Activated T-cell treated with anti-CD3 and anti-CD28 coated beads for 1 hour (primary cell): ENCODE measurements around the gene DNM2.

Source experiments
- DNase-seq: peaks from one replicate; pipeline ENCODE4 v3.0.0-alpha.2; 2020; ENCODE audit warnings: low read depth

The DNM2 gene

DNA sequence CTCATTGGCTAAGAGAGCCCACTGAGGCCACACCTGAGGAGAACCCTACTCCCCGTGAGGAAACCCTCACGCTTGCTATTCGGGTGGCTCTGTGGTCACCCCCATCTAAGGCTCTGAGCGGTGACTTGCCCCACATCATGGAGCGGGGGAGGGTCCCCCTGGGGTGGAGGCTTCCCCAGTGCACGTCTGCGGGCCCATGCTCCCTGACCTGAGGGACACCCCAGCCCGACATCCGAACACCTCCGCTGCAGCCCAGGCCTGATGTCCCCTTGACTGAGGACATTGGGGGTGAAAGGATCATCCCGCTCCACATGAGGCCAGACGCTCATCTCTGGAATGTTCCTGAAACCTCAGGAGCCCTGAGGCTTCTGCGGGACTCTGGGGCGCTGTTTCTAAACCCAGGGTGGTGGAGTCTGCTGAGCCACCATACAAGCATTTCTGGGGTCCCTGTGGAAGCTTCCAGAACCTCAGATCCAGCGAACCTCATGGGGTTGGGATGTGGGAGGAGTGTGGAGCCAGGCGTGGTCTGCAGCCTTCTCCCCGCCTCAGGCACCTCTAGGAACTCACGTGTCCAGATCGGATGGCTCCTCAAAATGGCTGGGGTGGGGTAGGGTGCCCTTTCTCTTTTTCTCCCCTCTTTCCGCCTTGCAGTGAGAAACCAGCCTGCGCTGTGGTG, 98.2 kb downstream of the DNM2 start:
- DNase-seq, result no peak

DNA sequence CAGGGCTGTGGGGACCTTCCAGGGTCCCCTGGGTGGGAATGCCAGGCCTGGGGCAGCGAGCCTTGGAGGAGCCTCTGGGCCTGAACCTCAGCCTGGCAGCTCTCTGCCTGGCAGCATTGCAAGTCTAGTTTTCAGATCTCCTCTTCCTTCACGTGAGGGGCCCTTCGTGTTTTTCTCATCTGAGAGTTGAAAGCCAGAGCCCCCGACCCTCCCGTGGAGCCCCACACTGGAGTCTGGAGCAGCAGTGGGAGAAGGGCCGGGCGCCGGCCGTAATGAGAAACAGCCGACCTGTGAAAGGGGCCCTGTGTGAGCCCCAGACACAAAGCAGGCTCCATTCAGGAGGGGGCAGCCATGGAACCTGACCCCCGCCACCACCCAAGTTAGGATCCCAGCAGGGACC, 98.8 kb downstream of the DNM2 start:
- DNase-seq, result no peak

DNA sequence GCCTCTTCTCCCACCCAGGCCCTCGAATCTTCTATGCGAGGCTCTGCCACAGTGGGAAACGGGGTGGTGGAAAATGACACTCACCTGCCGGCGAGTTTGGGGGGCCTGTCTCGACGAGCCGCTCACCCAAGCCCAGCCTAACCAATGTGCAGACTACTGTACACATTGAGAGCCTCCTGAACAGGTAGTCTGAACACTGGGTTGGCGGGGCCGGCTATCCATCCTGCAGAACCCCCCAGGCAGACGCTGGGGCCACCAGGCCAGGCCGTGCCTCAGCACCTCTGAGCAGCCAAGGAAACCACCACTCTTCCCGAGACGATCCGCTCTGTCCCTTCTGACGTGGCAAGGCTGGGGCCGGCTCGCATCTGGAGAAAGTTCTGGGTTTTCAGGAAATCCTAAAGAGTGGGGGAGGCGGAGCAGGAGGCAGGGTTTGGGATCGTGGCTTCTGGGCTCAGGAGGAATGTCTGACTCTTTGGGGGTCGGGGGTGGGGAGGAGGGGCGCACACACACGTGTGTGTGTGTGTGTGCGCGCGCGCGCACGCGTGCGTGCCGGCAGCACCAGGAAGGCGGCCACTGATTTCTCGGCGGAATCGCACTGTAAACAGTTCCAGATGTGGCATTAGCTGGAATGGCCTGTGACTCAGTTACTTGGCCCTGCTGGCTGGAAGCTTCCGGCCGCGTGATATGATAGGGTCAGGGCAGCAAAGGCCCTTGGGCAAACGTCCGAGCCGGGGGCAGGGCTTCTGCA, 99.6 kb downstream of the DNM2 start:
- DNase-seq, result no peak

DNA sequence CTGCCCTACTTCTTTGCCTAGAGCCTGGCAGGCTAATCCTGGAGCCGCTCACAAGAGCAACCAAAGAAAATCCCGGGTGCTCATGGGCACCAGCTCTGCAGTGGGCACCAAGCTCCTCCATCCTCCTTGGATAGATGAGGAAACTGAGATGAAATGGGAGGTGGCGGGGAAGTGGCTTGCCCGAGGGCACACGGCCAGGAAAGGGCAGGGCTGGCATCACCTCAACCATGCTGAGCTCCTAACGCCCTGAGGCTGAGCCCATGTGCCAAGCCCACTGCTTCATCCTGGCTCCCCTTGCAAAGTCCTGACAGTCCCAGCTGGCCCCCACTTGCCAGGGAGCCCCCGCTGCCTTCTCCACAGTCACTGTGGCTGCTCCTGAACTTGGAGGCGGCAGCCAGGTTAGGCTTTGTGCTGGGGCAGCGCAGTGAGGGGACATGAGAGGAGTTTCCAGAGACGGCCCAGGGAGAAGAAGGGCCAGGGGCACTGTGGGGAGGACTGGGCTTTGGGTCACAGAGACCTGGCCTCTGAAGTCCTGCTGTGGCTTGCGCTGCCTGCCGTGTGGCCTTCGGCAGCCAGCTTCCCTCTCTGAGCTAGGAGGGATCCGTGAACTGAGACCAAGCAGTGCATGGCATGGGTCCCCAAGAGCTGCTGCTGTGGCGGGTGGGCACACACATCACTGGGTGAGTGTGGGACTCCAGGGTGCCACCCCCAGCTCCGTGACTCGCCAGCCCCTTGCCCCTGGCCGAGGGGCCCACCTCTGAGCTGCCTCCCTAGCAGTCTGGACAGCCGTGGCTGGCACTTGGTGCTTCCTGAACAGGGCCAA, 100.6 kb downstream of the DNM2 start:
- DNase-seq, result no peak

DNA sequence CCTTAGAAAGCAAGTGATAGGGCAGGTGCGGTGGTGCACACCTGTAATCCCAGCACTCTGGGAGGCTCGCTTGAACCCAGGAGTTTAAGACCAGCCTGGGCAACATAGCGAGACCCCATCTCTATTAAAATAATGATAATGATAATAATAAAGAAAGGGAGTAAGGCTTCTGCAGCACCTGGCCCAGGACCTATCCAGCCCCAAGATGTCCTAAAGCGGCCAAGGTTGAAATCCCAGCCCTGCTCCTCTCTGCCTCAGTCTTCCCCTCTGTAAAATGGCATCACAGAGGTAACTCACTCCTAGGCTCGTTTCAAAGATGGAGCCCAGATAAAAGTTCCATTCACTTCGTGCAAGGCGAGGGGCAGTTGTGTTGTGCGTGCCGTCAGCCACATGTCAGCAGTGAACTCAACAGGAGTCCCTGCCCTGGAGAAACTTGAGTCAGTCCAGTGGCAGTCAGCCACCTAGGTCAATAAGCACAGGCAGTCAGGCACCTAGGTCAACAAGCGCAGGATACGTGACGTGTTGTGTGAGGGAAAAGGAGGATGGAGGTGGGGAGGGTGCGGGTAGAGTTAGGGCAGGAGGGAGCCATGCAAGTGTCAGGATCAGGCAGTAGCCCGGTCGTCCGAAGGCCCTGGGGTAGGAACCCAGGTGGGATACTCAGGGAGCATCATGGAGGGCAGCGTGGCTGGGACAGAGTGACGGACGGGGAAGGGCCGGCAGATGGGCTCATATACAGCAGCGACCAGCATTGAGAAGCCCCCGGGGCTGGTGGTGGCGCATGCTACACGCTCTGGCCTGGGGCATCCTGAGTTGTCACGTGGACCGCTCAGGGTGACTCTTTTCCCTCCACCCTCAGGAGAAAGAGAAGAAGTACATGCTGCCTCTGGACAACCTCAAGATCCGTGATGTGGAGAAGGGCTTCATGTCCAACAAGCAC, 101.5 kb downstream of the DNM2 start:
- no peak for DNase-seq

DNA sequence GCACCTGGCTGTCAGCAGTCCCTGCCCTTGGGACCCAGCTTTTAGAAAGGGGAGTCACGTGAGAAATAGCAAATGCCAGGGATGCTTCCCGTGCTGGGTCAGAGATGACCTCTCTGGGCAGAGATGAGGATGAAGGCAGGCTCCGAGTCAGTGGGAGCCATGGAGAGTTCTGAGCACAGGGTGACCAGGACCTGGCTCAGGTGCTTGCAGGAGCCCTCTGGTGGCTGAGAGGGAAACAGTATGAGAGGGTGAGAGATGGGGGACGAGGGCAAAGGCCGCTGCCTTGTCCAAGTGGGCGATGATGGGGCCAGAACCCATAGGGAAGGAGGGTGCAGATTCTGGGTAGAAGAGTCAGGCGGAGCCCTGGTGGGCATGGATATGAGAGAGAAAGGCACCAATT, 102.3 kb downstream of the DNM2 start:
- no peak for DNase-seq

DNA sequence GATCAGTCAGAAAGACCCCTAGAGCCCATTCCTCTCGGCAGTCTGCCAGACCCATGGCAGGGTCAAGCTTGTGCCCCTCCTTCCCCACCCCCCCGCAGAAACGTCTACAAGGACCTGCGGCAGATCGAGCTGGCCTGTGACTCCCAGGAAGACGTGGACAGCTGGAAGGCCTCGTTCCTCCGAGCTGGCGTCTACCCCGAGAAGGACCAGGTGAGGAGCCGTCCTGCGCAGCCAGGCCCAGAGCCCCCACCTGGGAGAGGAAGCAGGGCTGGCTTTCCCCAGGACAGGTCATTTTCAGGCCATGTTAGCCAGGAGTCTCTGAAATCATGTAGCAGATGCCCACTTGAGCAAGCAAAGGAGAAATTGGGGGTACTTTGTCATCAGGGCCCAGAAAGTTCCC, 105.8 kb downstream of the DNM2 start:
- DNase-seq, result no peak

DNA sequence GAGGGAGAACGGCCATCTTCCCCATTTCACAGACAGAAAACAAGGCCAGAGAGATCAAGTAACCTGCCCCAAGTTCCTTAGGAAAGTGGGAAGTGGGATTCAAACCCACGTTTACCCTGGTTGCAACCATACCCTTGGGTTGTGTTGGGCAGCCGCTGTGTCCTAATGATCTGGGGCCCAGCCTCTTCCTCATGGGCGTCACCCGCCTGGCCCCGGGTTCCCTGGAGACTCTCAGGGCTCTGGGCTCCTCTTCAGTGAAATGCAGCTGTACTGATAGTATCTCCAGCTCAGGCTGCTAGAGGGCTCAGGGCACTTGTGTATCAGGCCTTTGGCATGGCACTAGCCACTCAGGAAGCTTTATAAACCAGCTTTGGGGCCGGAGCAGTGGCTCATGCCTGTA, 108.4 kb downstream of the DNM2 start:
- DNase-seq, result no peak

DNA sequence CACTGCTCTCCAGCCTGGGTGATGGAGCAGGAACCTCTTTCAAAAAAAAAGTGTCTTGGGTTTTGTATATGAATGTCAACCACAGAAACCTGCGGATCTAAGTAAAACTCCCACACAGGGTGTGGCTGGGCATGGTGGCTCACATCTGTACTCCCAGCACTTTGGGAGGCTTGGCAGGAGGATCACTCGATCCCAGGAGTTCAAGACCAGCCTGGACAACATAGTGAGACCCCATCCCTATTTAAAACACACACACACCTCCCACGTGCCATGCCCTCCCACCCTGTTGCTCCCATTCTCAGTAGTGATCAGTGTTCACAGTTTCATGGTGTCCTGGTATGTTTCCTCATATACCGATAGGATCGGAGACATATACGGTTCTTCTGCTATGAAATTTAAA, 109.0 kb downstream of the DNM2 start:
- DNase-seq, result no peak

DNA sequence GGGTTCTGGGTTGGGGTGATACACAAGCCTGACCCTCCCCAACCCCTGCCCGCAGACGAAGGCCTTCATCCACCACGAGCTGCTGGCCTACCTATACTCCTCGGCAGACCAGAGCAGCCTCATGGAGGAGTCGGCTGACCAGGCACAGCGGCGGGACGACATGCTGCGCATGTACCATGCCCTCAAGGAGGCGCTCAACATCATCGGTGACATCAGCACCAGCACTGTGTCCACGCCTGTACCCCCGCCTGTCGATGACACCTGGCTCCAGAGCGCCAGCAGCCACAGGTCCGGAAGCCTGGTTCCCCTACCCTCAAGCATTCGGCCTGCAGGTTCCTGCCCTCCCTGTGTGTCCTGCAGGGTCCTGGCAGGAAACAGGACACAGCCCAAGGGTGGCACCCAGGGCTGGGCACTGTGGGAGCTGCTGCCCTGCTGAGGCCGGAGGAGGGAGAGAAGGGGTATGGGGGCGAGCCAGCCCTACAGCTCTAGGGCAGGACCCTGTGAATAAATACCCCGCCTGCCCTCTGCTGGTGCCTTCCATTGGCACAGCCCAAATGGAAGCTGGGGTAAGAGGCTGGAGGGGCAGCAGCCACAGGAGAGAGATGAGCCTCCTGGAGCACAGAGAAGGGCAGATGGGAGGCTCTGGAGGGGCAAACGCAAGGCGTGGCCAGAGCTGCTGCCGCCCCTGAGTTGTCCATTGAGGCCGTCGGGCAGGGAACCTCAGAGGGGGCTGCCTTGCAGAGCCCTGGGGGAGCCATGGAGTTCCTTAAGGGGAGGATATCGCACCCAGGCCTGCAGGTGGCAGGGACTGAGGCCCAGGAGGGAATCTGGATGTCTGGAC, 111.3 kb downstream of the DNM2 start:
- no peak for DNase-seq

DNA sequence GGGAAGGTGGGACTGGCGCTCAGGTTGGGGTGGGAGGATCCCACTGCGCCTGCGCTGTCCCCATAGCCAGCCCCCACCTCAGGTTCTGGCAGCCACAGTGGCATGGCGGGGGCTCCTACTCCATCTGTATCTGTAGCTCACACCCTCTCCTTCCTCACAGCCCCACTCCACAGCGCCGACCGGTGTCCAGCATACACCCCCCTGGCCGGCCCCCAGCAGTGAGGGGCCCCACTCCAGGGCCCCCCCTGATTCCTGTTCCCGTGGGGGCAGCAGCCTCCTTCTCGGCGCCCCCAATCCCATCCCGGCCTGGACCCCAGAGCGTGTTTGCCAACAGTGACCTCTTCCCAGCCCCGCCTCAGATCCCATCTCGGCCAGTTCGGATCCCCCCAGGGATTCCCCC, 112.1 kb downstream of the DNM2 start:
- no peak for DNase-seq

DNA sequence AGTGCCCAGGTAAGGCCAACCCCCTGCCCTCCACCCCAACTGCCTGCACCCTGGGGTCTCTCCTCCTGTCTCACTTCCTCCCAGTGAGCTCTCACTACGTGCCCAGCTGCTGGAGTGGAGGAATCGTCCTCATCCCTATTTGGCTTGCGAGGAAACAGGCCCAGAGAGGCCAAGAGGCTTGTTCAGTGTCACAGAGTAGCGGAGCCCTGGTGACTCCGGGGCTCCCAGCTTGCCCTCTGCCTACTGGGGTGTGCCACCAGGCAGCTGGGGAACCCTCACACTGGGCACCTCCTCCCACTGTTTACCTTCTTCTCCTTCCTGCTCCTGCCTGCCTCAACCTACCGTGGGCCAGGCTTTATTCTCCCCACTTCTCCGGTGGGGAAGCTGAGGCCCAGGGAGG, 112.5 kb downstream of the DNM2 start:
- no peak for DNase-seq

DNA sequence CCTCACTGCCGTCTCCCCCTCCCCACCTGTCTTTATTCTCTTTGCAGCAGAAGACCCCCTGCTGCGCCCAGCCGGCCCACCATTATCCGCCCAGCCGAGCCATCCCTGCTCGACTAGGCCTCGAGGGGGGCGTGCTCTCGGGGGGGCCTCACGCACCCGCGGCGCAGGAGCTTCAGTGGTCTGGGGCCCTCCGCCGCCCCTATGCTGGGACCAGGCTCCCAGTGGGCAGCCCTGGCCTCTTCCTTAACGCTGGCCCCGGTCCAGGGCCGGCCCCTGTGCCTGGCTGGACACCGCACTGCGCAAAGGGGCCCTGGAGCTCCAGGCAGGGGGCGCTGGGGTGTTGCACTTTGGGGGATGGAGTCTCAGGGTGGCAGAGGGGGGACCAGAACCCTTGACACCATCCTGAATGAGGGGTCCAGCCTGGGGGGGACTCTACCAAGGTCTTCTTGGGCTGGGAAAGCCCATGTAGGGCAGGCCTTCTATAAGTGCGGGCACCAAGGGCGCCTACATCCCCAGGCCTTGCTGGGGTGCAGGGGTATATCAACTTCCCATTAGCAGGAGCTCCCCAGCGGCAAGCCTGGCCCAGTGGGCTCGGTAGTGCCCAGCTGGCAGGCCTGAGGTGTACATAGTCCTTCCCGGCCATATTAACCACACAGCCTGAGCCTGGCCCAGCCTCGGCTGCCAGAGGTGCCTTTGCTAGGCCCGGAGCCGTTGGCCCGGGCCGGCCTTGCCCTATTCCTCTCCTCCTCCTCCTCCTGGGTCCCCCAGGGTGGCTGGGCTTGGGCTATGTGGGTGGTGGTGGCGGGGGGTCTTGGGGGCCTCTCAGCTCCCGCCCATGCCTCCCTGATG, 113.3 kb downstream of the DNM2 start:
- DNase-seq, result no peak

DNA sequence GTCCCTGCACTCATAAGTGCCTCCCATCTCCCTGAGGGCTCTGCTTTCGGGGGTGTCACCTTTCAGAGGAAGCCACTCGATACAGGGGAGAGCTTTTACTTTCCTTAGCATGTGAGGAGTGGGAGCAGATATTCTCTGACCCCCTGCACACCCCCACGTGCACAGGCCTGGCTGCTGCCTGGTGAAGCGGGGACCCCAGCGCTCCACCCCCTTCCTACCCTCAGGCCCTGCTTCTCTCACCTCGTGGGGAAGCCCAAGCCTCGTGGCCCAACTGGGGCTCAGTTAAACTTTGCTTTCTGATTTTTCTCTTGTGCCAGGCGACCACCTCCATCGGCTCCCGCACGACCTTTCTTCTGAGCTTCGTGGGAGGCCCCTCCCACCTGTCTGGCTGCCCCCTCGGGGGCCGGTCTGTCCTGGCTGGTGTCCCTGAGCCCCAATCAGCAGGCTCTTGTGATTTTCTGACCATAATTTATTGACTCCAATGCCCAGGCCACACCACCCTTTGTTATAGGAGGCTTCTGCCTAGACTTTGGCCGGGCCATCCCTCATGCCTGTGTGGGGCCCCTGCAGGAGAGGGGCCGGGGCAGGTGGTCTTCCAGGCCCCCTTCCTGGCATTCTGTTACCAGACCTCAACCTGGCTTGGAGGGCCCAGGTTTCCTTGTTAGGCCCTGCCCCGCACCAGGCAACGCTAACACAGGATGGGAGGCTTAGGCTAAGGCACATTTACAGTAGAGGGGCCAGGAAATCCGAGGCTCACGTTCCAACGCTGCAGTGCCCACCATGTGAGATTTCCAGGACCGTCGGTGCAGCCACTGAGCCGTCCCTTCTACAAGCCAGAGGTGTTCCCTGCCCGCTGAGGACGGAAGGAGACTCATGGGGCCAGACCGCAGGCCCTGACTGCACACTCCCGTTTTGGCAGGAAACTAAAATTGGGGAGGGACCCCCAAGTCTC, 114.4 kb downstream of the DNM2 start:
- no peak for DNase-seq

DNA sequence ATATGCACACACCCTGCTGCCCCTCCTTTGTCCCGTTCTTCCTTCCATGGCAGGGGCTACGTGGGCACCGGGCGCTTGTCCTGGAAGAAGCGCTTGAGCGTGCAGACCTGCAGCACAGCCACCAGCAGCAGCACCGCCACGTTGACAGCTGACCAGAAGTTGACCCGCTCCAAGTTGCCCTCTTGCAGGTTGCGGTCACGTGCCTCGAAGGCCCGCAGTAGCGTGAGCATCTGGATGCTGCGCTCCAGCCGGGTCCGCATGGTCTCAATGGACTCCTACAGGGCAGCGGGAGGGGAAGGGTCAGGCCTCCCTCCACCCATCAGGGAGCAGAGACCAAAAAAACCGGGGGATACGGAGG, 115.0 kb downstream of the DNM2 start:
- DNase-seq, result no peak

DNA sequence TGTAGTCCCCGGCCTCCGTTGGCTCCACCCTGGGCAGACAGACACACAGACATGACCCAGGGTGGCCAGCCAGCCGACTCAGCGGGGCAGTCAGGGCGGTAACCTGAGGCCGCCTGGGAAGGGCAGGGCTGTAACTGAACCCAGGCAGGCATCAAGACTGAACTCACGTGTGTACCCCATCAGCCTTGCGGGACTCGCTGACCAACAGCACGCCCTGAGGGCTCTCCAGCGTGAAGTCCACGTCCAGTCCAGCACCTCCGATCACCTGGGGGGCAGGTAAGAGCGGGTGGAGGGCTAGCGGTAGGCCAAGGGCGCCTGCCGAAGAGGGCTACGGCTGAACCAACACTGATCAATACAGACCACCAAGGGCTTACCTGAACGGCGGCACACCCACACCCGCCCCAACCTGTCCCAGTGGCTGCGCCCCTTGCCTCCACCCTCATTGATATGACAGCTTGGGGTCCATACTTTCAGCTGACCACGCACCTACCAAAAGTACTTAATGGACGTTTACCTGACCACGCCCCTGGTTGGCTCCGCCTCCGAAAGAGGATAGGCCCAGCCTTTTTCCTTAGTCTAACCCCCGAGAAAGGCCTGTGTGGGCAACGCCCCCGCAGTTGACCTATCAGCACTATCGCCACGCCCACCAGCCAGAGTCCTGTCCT, 117.3 kb downstream of the DNM2 start:
- DNase-seq, result no peak

DNA sequence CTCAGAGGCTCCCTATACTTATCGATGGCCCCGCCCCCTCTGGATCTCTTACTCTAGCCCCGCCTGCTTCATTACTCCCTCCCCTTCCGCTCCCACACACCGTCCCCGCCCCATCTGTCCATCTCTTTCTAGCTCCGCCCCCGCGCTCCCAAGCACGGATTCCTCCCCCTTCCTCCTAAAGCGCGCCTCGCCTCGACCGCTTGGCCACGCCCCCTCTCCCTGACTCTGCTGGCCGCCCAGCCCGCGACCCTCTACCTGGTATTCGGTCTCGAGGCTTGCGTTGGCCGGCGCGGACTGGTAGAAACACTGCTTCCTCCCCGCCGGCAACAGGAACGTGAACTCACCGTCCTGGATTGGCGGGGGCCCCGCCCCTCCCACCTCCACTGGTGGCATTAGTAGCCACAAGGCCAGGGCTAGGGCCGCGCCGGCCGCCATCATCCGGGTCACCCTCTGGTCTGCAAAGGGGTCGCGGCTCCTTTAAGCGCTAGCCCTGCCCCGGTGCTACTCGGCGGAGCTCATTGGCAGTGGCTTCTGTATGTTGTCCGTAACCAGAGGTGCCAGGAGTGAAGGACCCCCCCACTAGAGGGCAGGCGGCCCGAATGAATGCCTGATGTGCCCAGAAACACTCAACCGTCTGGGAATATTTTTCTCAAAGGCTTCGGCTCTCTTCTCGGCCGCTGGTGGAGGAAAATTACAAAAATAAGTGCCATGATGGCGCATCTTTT, 118.0 kb downstream of the DNM2 start, which contains the start of gene TMED1:
Gene TMED1 (minus strand): TSS at position 459 of the 725 bp plus-strand sequence. CDS start 21 bp downstream, at position 438.
- peak; percentile 88 for DNase-seq
